ENCODE results near the gene TTC23L.

DNA sequence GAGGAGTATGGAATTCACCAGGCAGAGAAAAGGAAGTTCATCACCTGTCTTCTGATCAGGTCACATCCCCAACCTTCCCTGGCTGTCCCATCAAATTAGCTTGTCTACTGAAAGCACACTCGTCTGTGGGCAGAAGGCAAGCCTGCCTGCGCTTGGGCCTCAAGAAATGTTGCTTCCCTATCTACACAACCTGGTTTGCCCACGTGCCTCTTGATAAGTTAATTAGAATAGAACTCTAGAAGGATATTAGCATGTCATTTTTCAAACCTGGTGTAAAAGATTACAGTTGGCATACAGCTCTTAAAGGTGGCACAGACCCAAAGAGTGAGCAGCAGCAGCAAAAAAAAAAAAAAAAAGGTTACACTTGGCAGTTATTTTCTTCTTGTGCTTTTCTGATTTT lies 5.1 kb downstream of the TTC23L start:
- no peak for TF ChIP-seq POLR2A (IDR thresholded peaks at IDR 0.05; ENCODE audit: low read length)
- TF ChIP-seq GATA1 (IDR thresholded peaks at IDR 0.05; ENCODE audit: low read depth, low read length): no peak
